Measurements from ENCODE around the gene MARCKSL1.
"Not testable (repeated sequence)": the region's sequence is repeated elsewhere in the genome, so short reads cannot be mapped to it uniquely, and the experiment has no call there.

MARCKSL1 gene

GRCh38 chr1:32333251-32333963, 2.6 kb downstream of the MARCKSL1 start:
- no peak for DNase-seq (ENCODE audit: low read depth)

- DNase-seq (ENCODE audit: low read depth), result no peak
Measured at GRCh38 chr1:32332290-32333079, 3.5 kb downstream of the MARCKSL1 start.

- no peak for DNase-seq (ENCODE audit: low read depth)
Measured at GRCh38 chr1:32331549-32331948, 4.5 kb downstream of the MARCKSL1 start.

- no peak for DNase-seq (ENCODE audit: low read depth)
Measured at GRCh38 chr1:32330558-32331151, 5.4 kb downstream of the MARCKSL1 start.

- no peak for DNase-seq (ENCODE audit: low read depth)
Measured at GRCh38 chr1:32329931-32330466, 6.0 kb downstream of the MARCKSL1 start.

- DNase-seq (ENCODE audit: low read depth), result no peak
Measured at GRCh38 chr1:32327204-32327603, 8.8 kb downstream of the MARCKSL1 start.

- no peak for DNase-seq (ENCODE audit: low read depth)
Measured at GRCh38 chr1:32321712-32322291, 14.2 kb downstream of the MARCKSL1 start.

GRCh38 chr1:32318127-32318869, 17.7 kb downstream of the MARCKSL1 start:
- no peak for DNase-seq (ENCODE audit: low read depth)

GRCh38 chr1:32316903-32317277, 19.1 kb downstream of the MARCKSL1 start:
- no peak for DNase-seq (ENCODE audit: low read depth)

GRCh38 chr1:32311709-32312393, 24.2 kb downstream of the MARCKSL1 start:
- DNase-seq (ENCODE audit: low read depth), result no peak

GRCh38 chr1:32309960-32310359, 26.1 kb downstream of the MARCKSL1 start:
- no peak for DNase-seq (ENCODE audit: low read depth)

GRCh38 chr1:32307324-32307723, 28.7 kb downstream of the MARCKSL1 start:
- DNase-seq (ENCODE audit: low read depth), result no peak

GRCh38 chr1:32305310-32305709, 30.7 kb downstream of the MARCKSL1 start:
- DNase-seq (ENCODE audit: low read depth), result no peak

GRCh38 chr1:32303997-32304622, 31.9 kb downstream of the MARCKSL1 start:
- DNase-seq (ENCODE audit: low read depth), result no peak

GRCh38 chr1:32303358-32303757, 32.7 kb downstream of the MARCKSL1 start:
- DNase-seq (ENCODE audit: low read depth), result no peak

GRCh38 chr1:32299327-32299726, 36.7 kb downstream of the MARCKSL1 start:
- no peak for DNase-seq (ENCODE audit: low read depth)

- not testable (repeated sequence) for DNase-seq (ENCODE audit: low read depth)
Measured at GRCh38 chr1:32298211-32298610, 37.8 kb downstream of the MARCKSL1 start.

- DNase-seq (ENCODE audit: low read depth), result peak; percentile 98
Measured at GRCh38 chr1:32291708-32292538, 44.1 kb downstream of the MARCKSL1 start, which contains the start of gene HDAC1. TSS of gene HDAC1 (plus strand) at chr1:32292083. CDS start at chr1:32292170, 87 bp downstream.

GRCh38 chr1:32291145-32291707, 44.8 kb downstream of the MARCKSL1 start:
- DNase-seq (ENCODE audit: low read depth), result no peak

Data from activated T-cell treated with anti-CD3 and anti-CD28 coated beads for 48 hours (primary cell).